ENCODE measurements around the gene RTL9.
"Not testable (repeated sequence)": the region's sequence is repeated elsewhere in the genome, so short reads cannot be mapped to it uniquely, and the experiment has no call there.

The RTL9 gene

GRCh38 chrX:110402091-110402849 is 43.6 kb downstream of the RTL9 start:
- no peak for DNase-seq
- intact Hi-C loops (cut with DNase I), result no loop called here

DNA sequence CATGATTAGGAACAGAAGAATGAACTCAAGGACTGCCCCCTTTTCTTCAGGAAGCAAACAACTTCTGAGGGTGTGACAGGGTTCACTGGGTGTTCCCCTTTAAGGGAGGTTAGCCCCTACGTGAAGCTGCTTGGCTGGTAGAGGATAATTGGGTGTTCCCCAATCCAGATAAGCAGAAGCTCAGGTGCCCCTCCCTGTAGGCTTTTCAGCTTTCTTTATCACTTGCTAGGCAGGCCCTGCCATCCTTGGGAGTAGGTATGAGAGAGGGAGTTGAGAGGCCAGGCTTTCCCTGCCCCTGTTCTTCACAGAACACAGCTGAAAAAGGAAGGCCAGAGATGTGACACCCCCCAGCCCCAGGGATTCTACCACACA is 44.2 kb downstream of the RTL9 start:
- intact Hi-C loops (cut with DNase I), result no loop called here
- DNase-seq, result no peak

GRCh38 chrX:110403441-110404238 is 45.0 kb downstream of the RTL9 start:
- intact Hi-C loops (cut with DNase I), result no loop called here
- DNase-seq, result no peak

- intact Hi-C loops (cut with DNase I), result no loop called here
- no peak for DNase-seq
Measured at GRCh38 chrX:110404376-110404775, 45.7 kb downstream of the RTL9 start.

DNA sequence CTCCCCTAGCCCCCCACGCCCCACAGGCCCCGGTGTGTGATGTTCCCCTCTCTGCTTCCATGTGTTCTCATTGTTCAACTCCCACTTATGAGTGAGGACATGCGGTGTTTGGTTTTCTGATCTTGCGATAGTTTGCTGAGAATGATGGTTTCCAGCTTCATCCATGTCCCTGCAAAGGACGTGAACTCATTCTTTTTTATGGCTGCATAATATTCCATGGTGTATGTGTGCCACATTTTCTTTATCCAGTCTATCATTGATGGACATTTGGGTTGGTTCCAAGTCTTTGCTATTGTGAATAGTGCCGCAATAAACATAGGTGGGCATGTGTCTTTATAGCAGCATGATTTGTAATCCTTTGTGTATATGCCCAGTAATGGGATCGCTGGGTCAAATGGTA is 47.6 kb downstream of the RTL9 start:
- intact Hi-C loops (cut with DNase I), result loop anchor here (5.0 kb wide), 1 partner anchor 244 kb away; no protein-coding TSS in a partner anchor
- not testable (repeated sequence) for DNase-seq

- intact Hi-C loops (cut with DNase I), result loop anchor here (5.0 kb wide), 1 partner anchor 245 kb away; no protein-coding TSS in a partner anchor
Measured at GRCh38 chrX:110406822-110407221, 48.2 kb downstream of the RTL9 start.

DNA sequence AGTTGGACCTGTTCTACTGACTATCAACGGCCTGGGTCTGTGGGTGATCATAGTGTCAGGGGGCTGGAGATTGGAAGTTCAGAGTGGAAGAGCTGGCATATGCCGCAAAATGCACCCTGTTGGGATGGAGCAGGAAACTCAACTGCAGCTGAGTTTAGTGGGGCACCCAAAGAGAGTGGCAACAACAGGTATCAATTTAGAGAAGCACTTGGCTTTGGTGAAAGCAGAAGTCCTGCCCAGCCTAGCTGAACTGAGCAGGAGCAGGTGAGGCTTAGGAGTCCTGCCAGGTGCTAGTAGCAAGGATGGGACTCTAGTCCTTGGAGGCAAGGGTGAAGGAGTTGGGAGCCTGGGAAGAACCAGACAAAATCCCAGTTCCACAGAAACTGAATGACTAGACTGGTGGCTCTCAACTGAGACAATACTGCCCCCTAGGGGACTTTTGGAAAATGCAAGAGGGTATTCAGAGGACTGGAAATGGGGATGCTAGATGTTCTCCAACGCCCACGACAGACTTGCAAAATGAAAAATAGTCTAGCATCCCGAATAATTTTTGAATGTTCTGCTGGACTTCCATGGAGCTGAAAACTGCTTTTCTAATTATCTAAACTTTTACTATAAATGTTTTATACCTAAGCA is 49.4 kb downstream of the RTL9 start:
- peak in 28 of 42 donors; percentile 13 to 86 (median 64) for DNase-seq
- intact Hi-C loops (cut with DNase I), result loop anchor here (5.0 kb wide), 1 partner anchor 246 kb away; no protein-coding TSS in a partner anchor

More at GRCh38 chrX:110406822-110407221, 48.2 kb downstream of the RTL9 start:
- peak in 5 of 42 donors; percentile 23 to 45 (median 29) for DNase-seq
